CD14-positive monocyte (primary cell): Measurements from ENCODE around the gene IFI27L2. TPM values are rescaled to one million over a fixed set of nuclear protein-coding genes. Genes with fewer than 3 reads are reported as not detected.
"Not testable (repeated sequence)": the region's sequence is repeated elsewhere in the genome, so short reads cannot be mapped to it uniquely, and the experiment has no call there.

Experiments
- DNase-seq, 3 donors: peaks; one replicate each; pipeline ENCODE4 v3.0.0-alpha.2; 2011 to 2022
- H2AFZ ChIP-seq: 2 replicates; pipeline ENCODE4 v1.6.0; 2012; ENCODE audit warnings: mild to moderate bottlenecking, low read depth, low read length, inconsistent platforms; ENCODE audit not compliant: insufficient read depth, poor library complexity, severe bottlenecking
- H3K27ac ChIP-seq, 2 donors: 1 replicate in 1 of 2; 2 replicates in 1 of 2; pipeline ENCODE4 v1.5.1; 2012 to 2013; ENCODE audit warnings: low read length in 2 of 2, control low read depth in 1 of 2, inconsistent platforms in 1 of 2, low read depth in 1 of 2, mild to moderate bottlenecking in 1 of 2
- H3K27me3 ChIP-seq, 2 donors: one replicate each; pipeline versions ENCODE4 v1.6.0 to v1.6.1; 2011 to 2013; ENCODE audit warnings: low read length in 2 of 2; ENCODE audit not compliant: control insufficient read depth in 2 of 2, insufficient read depth in 2 of 2
- H3K36me3 ChIP-seq, 2 donors: replicated peaks in 1 of 2; 1 replicate in 1 of 2; 2 replicates in 1 of 2; pipeline versions ENCODE4 v1.5.1 to v1.6.1; 2012 to 2013; ENCODE audit warnings: low read length in 2 of 2, control low read depth in 1 of 2, inconsistent platforms in 1 of 2, mild to moderate bottlenecking in 1 of 2; ENCODE audit not compliant: insufficient read depth in 2 of 2, control insufficient read depth in 1 of 2
- H3K4me1 ChIP-seq, 2 donors: 1 replicate in 1 of 2; 2 replicates in 1 of 2; pipeline versions ENCODE4 v1.5.1 to v1.6.1; 2012 to 2013; ENCODE audit warnings: low read length in 2 of 2, control low read depth in 1 of 2, inconsistent platforms in 1 of 2, mild to moderate bottlenecking in 1 of 2, moderate library complexity in 1 of 2; ENCODE audit not compliant: insufficient read depth in 2 of 2, control insufficient read depth in 1 of 2
- H3K4me2 ChIP-seq: replicated peaks from 2 replicates; pipeline ENCODE3; 2012; ENCODE audit warnings: low read length, moderate library complexity, mild to moderate bottlenecking; ENCODE audit not compliant: poor library complexity, severe bottlenecking; ENCODE audit errors: extremely low read depth
- H3K4me3 ChIP-seq, 3 experiments: fragments of 200-600 bp in 1 of 3; sonication (generic) in 1 of 3; replicated peaks in 1 of 3; 1 replicate in 2 of 3; 2 replicates in 1 of 3; pipeline ENCODE4 v1.5.1; 2011 to 2013; ENCODE audit warnings: low read length in 3 of 3, mild to moderate bottlenecking in 3 of 3, control low read depth in 2 of 3, low read depth in 2 of 3, inconsistent platforms in 1 of 3, moderate library complexity in 1 of 3
- H3K79me2 ChIP-seq: 2 replicates; pipeline ENCODE4 v1.6.0; 2012; ENCODE audit warnings: mild to moderate bottlenecking, control low read depth, inconsistent platforms, low read length, moderate library complexity; ENCODE audit not compliant: insufficient read depth
- H3K9ac ChIP-seq: 2 replicates; pipeline ENCODE4 v1.6.0; 2017; ENCODE audit warnings: low read length, mild to moderate bottlenecking; ENCODE audit not compliant: insufficient read depth, poor library complexity, severe bottlenecking
- H3K9me3 ChIP-seq, 2 donors: replicated peaks in 1 of 2; 1 replicate in 1 of 2; 2 replicates in 1 of 2; pipeline versions ENCODE4 v1.5.1 to v1.6.1; 2012 to 2013; ENCODE audit warnings: low read length in 2 of 2, control low read depth in 1 of 2; ENCODE audit not compliant: control insufficient read depth in 1 of 2, insufficient read depth in 1 of 2
- H4K20me1 ChIP-seq: 2 replicates; pipeline ENCODE4 v1.6.0; 2012; ENCODE audit warnings: mild to moderate bottlenecking, low read length, control low read depth, moderate library complexity; ENCODE audit not compliant: insufficient read depth
- H3K27ac Mint-ChIP-seq, 7 donors: one replicate each; pipeline ENCODE4 v1.8.0; 2020; ENCODE audit warnings: mild to moderate bottlenecking in 7 of 7, mixed read lengths in 7 of 7, moderate library complexity in 6 of 7, inconsistent platforms in 2 of 7
- H3K27me3 Mint-ChIP-seq, 3 donors: one replicate each; pipeline ENCODE4 v1.8.0; 2021 to 2022; ENCODE audit warnings: low read depth in 3 of 3, mild to moderate bottlenecking in 3 of 3, mixed read lengths in 3 of 3, moderate library complexity in 3 of 3, inconsistent platforms in 1 of 3
- H3K36me3 Mint-ChIP-seq, 2 donors: one replicate each; pipeline ENCODE4 v1.8.0; 2020; ENCODE audit warnings: mixed read lengths in 2 of 2, inconsistent platforms in 1 of 2, mild to moderate bottlenecking in 1 of 2
- H3K4me1 Mint-ChIP-seq: one replicate; pipeline ENCODE4 v1.8.0; 2020; ENCODE audit warnings: mild to moderate bottlenecking, mixed read lengths
- H3K4me3 Mint-ChIP-seq, 2 donors: one replicate each; pipeline ENCODE4 v1.8.0; 2020; ENCODE audit warnings: mild to moderate bottlenecking in 2 of 2, mixed read lengths in 2 of 2, moderate library complexity in 1 of 2
- H3K9me3 Mint-ChIP-seq, 7 donors: one replicate each; pipeline ENCODE4 v1.8.0; 2020 to 2022; ENCODE audit warnings: mixed read lengths in 7 of 7, mild to moderate bottlenecking in 6 of 7, moderate library complexity in 6 of 7, inconsistent platforms in 2 of 7
- WGBS: methylation state at CpG from one replicate; pipeline ENCODE4 v1.1.5; 2013; ENCODE audit warnings: missing lambda C conversion rate; ENCODE audit not compliant: insufficient coverage; 5-methylcytosine and 5-hydroxymethylcytosine counted together
- intact Hi-C, 2 donors: fragments of 100-400 bp; cut with micrococcal nuclease; formaldehyde crosslinking; loops; one replicate each; pipeline versions ENCODE4 v1.15.0 to v1.15.1; 2023
- polyA plus RNA-seq, 3 donors: library from polyadenylated mRNA; depleted of rRNA in 1 of 3; unstranded in 2 of 3; stranded (reverse) in 1 of 3; fragments of 300-500 nt in 2 of 3; fragments of >200 nt in 1 of 3; fragmentation: Illumina TruSeq in 2 of 3; gene quantifications; 1 replicate in 2 of 3; 2 replicates in 1 of 3; pipeline ENCODE4 v1.2.3, GENCODE V29; 2012 to 2021
- TF ChIP-seq, protein P1 (sequence below): fragments of 200-600 bp; IDR thresholded peaks from one replicate; pipeline ENCODE4 v1.8.0; 2022; ENCODE audit warnings: antibody characterized with exemption, mild to moderate bottlenecking

IFI27L2 gene
- polyA plus RNA-seq, 3 donors: 55.4 to 156 (median 96.1) TPM

DNA sequence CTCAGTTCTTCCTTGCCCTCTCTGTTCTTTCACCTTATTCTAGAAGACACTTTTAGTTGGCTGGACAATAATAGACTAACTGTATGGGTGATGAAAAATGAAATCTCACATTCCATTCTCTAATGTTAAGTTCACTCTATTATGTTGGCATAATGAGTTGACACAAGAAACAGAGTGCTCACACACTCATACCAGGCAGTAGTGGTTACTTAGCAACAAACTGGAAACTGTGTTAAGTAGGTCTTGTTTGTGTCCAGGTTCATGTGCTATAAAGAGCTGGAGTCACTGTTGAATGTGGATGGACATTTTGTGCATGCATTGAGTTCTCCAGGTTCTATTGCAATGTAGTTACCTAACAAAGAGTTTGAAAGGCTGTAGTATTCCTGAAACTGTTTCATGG lies 27.8 kb upstream of the IFI27L2 start:
- Histone ChIP-seq H3K9ac (no peak overlapping the region), H3K27me3 (no peaks in the 10 kb centered on the region), H3K36me3 (no peaks in the 10 kb centered on the region), H3K79me2 (no peaks in the 10 kb centered on the region), H3K4me1 (peaks cover 22 to 27% of the 10 kb centered on the region in 2 donors), H3K27ac (no peak overlapping the region), H2AFZ (no peak overlapping the region), H4K20me1 (no peaks in the 10 kb centered on the region), H3K4me2 (no peak overlapping the region), H3K4me3 (no peak overlapping the region), H3K9me3 (peaks cover 0 to 6% of the 10 kb centered on the region in 2 donors)
- TF ChIP-seq, protein P1, sequence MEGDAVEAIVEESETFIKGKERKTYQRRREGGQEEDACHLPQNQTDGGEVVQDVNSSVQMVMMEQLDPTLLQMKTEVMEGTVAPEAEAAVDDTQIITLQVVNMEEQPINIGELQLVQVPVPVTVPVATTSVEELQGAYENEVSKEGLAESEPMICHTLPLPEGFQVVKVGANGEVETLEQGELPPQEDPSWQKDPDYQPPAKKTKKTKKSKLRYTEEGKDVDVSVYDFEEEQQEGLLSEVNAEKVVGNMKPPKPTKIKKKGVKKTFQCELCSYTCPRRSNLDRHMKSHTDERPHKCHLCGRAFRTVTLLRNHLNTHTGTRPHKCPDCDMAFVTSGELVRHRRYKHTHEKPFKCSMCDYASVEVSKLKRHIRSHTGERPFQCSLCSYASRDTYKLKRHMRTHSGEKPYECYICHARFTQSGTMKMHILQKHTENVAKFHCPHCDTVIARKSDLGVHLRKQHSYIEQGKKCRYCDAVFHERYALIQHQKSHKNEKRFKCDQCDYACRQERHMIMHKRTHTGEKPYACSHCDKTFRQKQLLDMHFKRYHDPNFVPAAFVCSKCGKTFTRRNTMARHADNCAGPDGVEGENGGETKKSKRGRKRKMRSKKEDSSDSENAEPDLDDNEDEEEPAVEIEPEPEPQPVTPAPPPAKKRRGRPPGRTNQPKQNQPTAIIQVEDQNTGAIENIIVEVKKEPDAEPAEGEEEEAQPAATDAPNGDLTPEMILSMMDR: no peak
- peaks cover 0 to 9% (median 5%) of the 10 kb centered on the region in 7 donors for H3K9me3 Mint-ChIP-seq
- no peak for DNase-seq
- peaks cover 0 to 3% (median 3%) of the 10 kb centered on the region in 3 donors for H3K27me3 Mint-ChIP-seq
- intact Hi-C loops: no loop called here
- no peak overlapping the region for H3K27ac Mint-ChIP-seq
- H3K4me3 Mint-ChIP-seq: no peak overlapping the region
- H3K4me1 Mint-ChIP-seq: peaks cover 43% of the 10 kb centered on the region
- H3K36me3 Mint-ChIP-seq: peaks cover 0 to 2% of the 10 kb centered on the region in 2 donors

DNA sequence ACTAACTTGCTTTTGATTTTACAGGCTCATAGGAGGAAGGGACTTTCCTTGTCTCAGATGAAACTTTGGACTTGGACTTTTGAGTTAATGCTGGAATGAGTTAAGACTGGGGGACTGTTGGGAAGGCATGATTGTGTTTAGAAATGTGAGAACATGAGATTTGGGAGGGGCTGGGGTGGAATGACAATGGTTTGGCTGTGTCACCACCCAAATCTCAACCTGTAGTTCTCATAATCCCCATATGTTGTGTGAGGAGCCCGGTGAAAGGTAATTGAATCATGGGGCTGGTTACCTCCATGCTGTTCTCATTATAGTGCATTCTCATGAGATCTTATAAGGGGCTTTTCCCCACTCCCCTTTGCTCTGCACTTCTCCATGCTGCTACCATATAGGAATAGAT lies 26.7 kb upstream of the IFI27L2 start:
- WGBS: no CpG with 5 or more reads among the region's 1 CpG
- H2AFZ ChIP-seq, H3K36me3 ChIP-seq, H3K4me3 ChIP-seq, H3K4me3 Mint-ChIP-seq, H3K9me3 Mint-ChIP-seq, H3K27ac Mint-ChIP-seq, H3K27me3 ChIP-seq, intact Hi-C loops, H3K4me2 ChIP-seq, H3K9me3 ChIP-seq, H3K79me2 ChIP-seq, H4K20me1 ChIP-seq, H3K36me3 Mint-ChIP-seq, H3K27me3 Mint-ChIP-seq, H3K9ac ChIP-seq, H3K27ac ChIP-seq, DNase-seq: not testable (repeated sequence)
- peaks cover 13 to 16% of the 10 kb centered on the region in 2 donors for H3K4me1 ChIP-seq
- H3K4me1 Mint-ChIP-seq: peaks cover 34% of the 10 kb centered on the region
